K562 (cell line): ENCODE measurements around the gene ARF4. TPM values are rescaled to one million over a fixed set of nuclear protein-coding genes. Genes with fewer than 3 reads are reported as not detected.
A peak's percentile ranks its signal among the peaks of the same experiment; 100 is the strongest.

ENCODE experiments used
- COPS2 ChIP-seq: fragments of 450-650 bp; conservative IDR thresholded peaks from 2 replicates; pipeline ENCODE4 v1.6.1; 2016; ENCODE audit warnings: mild to moderate bottlenecking, moderate library complexity
- DMBX1 ChIP-seq: fragments of 250-450 bp; sonication (Bioruptor Pico); IDR thresholded peaks from 2 replicates; pipeline ENCODE4 v1.8.0; 2022; ENCODE audit warnings: inconsistent platforms, mild to moderate bottlenecking, moderate library complexity, borderline replicate concordance
- ELF4 ChIP-seq: fragments of 450-650 bp; formaldehyde crosslinking; IDR thresholded peaks from 2 replicates; pipeline ENCODE4 v1.4.0; 2022; ENCODE audit warnings: missing genetic modification characterization
- FOXK2 ChIP-seq, 2 experiments: fragments of 450-650 bp; IDR thresholded peaks in 1 of 2; conservative IDR thresholded peaks in 1 of 2; 2 replicates each; pipeline ENCODE4 v1.6.1; 2016; ENCODE audit warnings: low read depth in 2 of 2, mild to moderate bottlenecking in 1 of 2
- HLTF ChIP-seq: fragments of 450-650 bp; IDR thresholded peaks from 2 replicates; pipeline ENCODE4 v1.6.1; 2016
- JUNB ChIP-seq: fragments of 450-650 bp; formaldehyde crosslinking; conservative IDR thresholded peaks from 2 replicates; pipeline ENCODE4 v1.4.0; 2020; ENCODE audit warnings: mild to moderate bottlenecking
- MCM3 ChIP-seq: fragments of 450-650 bp; IDR thresholded peaks from 2 replicates; pipeline ENCODE4 v1.6.1; 2016
- MYNN ChIP-seq, 2 experiments: sonication (generic); formaldehyde crosslinking in 1 of 2; IDR thresholded peaks; 2 replicates each; pipeline versions ENCODE4 v1.5.0 to v1.6.1; 2016 to 2020; ENCODE audit warnings: antibody characterized with exemption in 1 of 2, missing genetic modification reagents in 1 of 2
- PHF8 ChIP-seq: fragments of 200-600 bp; sonication (generic); IDR thresholded peaks from 2 replicates; pipeline ENCODE4 v1.6.1; 2012; ENCODE audit warnings: mixed run types, mild to moderate bottlenecking, inconsistent platforms, low read length, moderate library complexity, borderline replicate concordance
- RB1 ChIP-seq: fragments of 450-650 bp; IDR thresholded peaks from 2 replicates; pipeline ENCODE4 v1.6.1; 2017; ENCODE audit warnings: low read depth, mild to moderate bottlenecking
- RFX1 ChIP-seq: fragments of 450-650 bp; IDR thresholded peaks from 2 replicates; pipeline ENCODE4 v1.6.1; 2016; ENCODE audit warnings: mild to moderate bottlenecking, moderate library complexity
- RUNX1 ChIP-seq: sonication (generic); IDR thresholded peaks from 2 replicates; pipeline ENCODE4 v1.6.1; 2016; ENCODE audit warnings: antibody characterized with exemption, low read depth
- TAF15 ChIP-seq: fragments of 200-400 bp; formaldehyde crosslinking; IDR thresholded peaks from 2 replicates; pipeline ENCODE4 v1.6.1; 2017; ENCODE audit warnings: mild to moderate bottlenecking, low read depth, low read length, moderate library complexity
- ZBTB7A ChIP-seq: IDR thresholded peaks from 2 replicates; pipeline ENCODE4 v1.6.1; 2011; ENCODE audit warnings: low read depth, mild to moderate bottlenecking, low read length, moderate library complexity, borderline replicate concordance; ENCODE audit not compliant: control insufficient read depth
- ZC3H11A ChIP-seq: IDR thresholded peaks from 2 replicates; pipeline ENCODE4 v1.6.1; 2012; ENCODE audit warnings: low read depth, low read length, improper control_type of control experiment
- ZNF318 ChIP-seq, 2 experiments: fragments of 450-650 bp; IDR thresholded peaks; 2 replicates each; pipeline ENCODE4 v1.6.1; 2016; ENCODE audit warnings: mild to moderate bottlenecking in 2 of 2, borderline replicate concordance in 1 of 2, low read depth in 1 of 2, moderate library complexity in 1 of 2
- ZNF324 ChIP-seq: fragments of 250-450 bp; sonication (Bioruptor Pico); IDR thresholded peaks from 2 replicates; pipeline ENCODE4 v1.4.0; 2020; ENCODE audit warnings: mild to moderate bottlenecking
- ZNF507 ChIP-seq: conservative IDR thresholded peaks from 2 replicates; pipeline ENCODE4 v1.6.1; 2017; ENCODE audit warnings: missing genetic modification characterization, missing compliant biosample characterization
- ZNF57 ChIP-seq: fragments of 450-650 bp; formaldehyde crosslinking; IDR thresholded peaks from 2 replicates; pipeline ENCODE4 v1.4.0; 2020; ENCODE audit warnings: mild to moderate bottlenecking, moderate library complexity
- ZNF639 ChIP-seq, 2 experiments: fragments of 200-800 bp in 1 of 2; sonication (Bioruptor generic) in 1 of 2; sonication (generic) in 1 of 2; formaldehyde crosslinking in 1 of 2; IDR thresholded peaks in 1 of 2; conservative IDR thresholded peaks in 1 of 2; 2 replicates each; pipeline versions ENCODE4 v1.5.0 to v1.6.1; 2016 to 2020; ENCODE audit warnings: missing compliant biosample characterization in 1 of 2, missing genetic modification characterization in 1 of 2, missing genetic modification reagents in 1 of 2
- ZNF696 ChIP-seq: fragments of 250-450 bp; sonication (Bioruptor Pico); conservative IDR thresholded peaks from 2 replicates; pipeline ENCODE4 v1.4.0; 2020; ENCODE audit warnings: mild to moderate bottlenecking, moderate library complexity
- polyA plus RNA-seq, 8 experiments: library from polyadenylated mRNA; depleted of rRNA in 4 of 8; stranded (reverse) in 5 of 8; unstranded in 3 of 8; fragments of >200 nt; fragmentation: Nextera tagmentation in 2 of 8; fragmentation: Illumina TruSeq in 1 of 8; extraction: Ambion mirVana in 2 of 8; extraction: Trizol in 1 of 8; gene quantifications; 2 replicates each; pipeline versions ENCODE4 v1.2.1 to v1.2.3, GENCODE V29; 2011 to 2014; ENCODE audit warnings: inconsistent platforms in 1 of 8, missing spikeins in 1 of 8
- total RNA-seq, 7 experiments: library from RNA; depleted of rRNA in 6 of 7; stranded (reverse); fragments of >200 nt in 6 of 7; fragmentation: Illumina TruSeq in 2 of 7; extraction: Trizol in 2 of 7; gene quantifications; 2 replicates each; pipeline versions ENCODE4 v1.2.1 to v1.2.3, GENCODE V29; 2011 to 2021; ENCODE audit warnings: low replicate concordance in 1 of 7

The ARF4 gene
- total and polyA plus RNA-seq, 9 of the 15 experiments (the other 6 are each of a cell fraction or from before 2014, with no cell fraction given) = 41.1 to 273 (median 83.8) TPM

GRCh38 chr3:57598765-57599360, 1.7 kb upstream of the ARF4 start (continued):
- TF ChIP-seq DMBX1 (peak; percentile 75), ZNF696 (no peak), HLTF (no peak; the same call in 1 of the 2 replicates), ZNF318 (IDR thresholded peaks at IDR 0.05; ENCODE audit: borderline replicate concordance in 1 of 2, low read depth in 1 of 2) (no peak), ZBTB7A (no peak), ELF4 (CRISPR knock-in tag) (no peak), COPS2 (no peak), FOXK2 (conservative IDR thresholded peaks at IDR 0.05 in 1 of 2, IDR thresholded peaks at IDR 0.05 in 1 of 2; ENCODE audit: low read depth in 2 of 2) (no peak), MCM3 (no peak), ZC3H11A (no peak), TAF15 (no peak), MYNN (IDR thresholded peaks at IDR 0.05) (no peak), MYNN (CRISPR knock-in tag; IDR thresholded peaks at IDR 0.05) (no peak), RB1 (no peak), ZNF507 (tag) (no peak), RUNX1 (no peak), PHF8 (no peak), RFX1 (no peak), ZNF57 (CRISPR knock-in tag) (no peak), ZNF324 (CRISPR knock-in tag) (no peak), JUNB (no peak), ZNF639 (CRISPR knock-in tag; conservative IDR thresholded peaks at IDR 0.05 in 1 of 2, IDR thresholded peaks at IDR 0.05 in 1 of 2) (peak in 1 of 2 experiments; percentile 62; a peak in 1 of 4 replicates)
